Muscle layer of colon (tissue), 2 donors: ENCODE data around the gene CTNNBIP1.
"Not testable (repeated sequence)": the region's sequence is repeated elsewhere in the genome, so short reads cannot be mapped to it uniquely, and the experiment has no call there.

Experiments used
- H3K27ac ChIP-seq: one replicate; pipeline ENCODE4 v1.7.0; 2013; ENCODE audit warnings: low read depth, mild to moderate bottlenecking, low read length, moderate library complexity
- H3K27me3 ChIP-seq, 2 donors: one replicate each; pipeline ENCODE4 v1.7.0; 2013; ENCODE audit warnings: low read length in 2 of 2, mild to moderate bottlenecking in 2 of 2; ENCODE audit not compliant: insufficient read depth in 2 of 2, control insufficient read depth in 1 of 2
- H3K36me3 ChIP-seq: one replicate; pipeline ENCODE4 v1.7.0; 2013; ENCODE audit warnings: mild to moderate bottlenecking, low read length; ENCODE audit not compliant: insufficient read depth
- H3K4me1 ChIP-seq: one replicate; pipeline ENCODE4 v1.7.0; 2013; ENCODE audit warnings: mild to moderate bottlenecking, low read length; ENCODE audit not compliant: insufficient read depth
- H3K4me3 ChIP-seq, 2 donors: one replicate each; pipeline ENCODE4 v1.7.0; 2013; ENCODE audit warnings: low read length in 2 of 2, low read depth in 1 of 2, mild to moderate bottlenecking in 1 of 2, moderate library complexity in 1 of 2
- H3K9ac ChIP-seq: one replicate; pipeline ENCODE4 v1.7.0; 2013; ENCODE audit warnings: low read length
- H3K9me3 ChIP-seq: one replicate; pipeline ENCODE4 v1.7.0; 2013; ENCODE audit warnings: mild to moderate bottlenecking, low read length
- donor health status: abdominal sarcoma.
- donor health status: Adenocarcinoma of cecum.

The CTNNBIP1 gene

GRCh38 chr1:9910076-9910422, at the start of gene CTNNBIP1:
CTNNBIP1 (minus strand) TSS chr1:9910269; CDS start chr1:9872064, 38,205 bp downstream.
- Histone ChIP-seq H3K9ac (peak within 1 kb of the TSS; percentile 84), H3K4me3 (peak within 1 kb of the TSS; percentile 66 to 75), H3K36me3 (no peaks in the 10 kb centered on the region), H3K9me3 (no peaks in the 10 kb centered on the region), H3K27ac (peak within 1 kb of the TSS; percentile 73), H3K4me1 (peaks cover 9% of the 10 kb centered on the region), H3K27me3 (no peaks in the 10 kb centered on the region)

- no peak overlapping the region for H3K9ac ChIP-seq
- no peak overlapping the region for H3K4me3 ChIP-seq
- no peaks in the 10 kb centered on the region for H3K9me3 ChIP-seq
- no peaks in the 10 kb centered on the region for H3K27me3 ChIP-seq
- no peak overlapping the region for H3K27ac ChIP-seq
- H3K4me1 ChIP-seq: no peaks in the 10 kb centered on the region
- H3K36me3 ChIP-seq: no peaks in the 10 kb centered on the region
Observed at GRCh38 chr1:9957726-9958125, 47.7 kb upstream of the CTNNBIP1 start.

- Histone ChIP-seq H3K27ac (no peak overlapping the region), H3K36me3 (peaks cover 4% of the 10 kb centered on the region), H3K27me3 (no peaks in the 10 kb centered on the region), H3K4me1 (peaks cover 6% of the 10 kb centered on the region), H3K4me3 (no peak overlapping the region), H3K9me3 (no peaks in the 10 kb centered on the region), H3K9ac (no peak overlapping the region)
Observed at GRCh38 chr1:9946315-9946714, 36.2 kb upstream of the CTNNBIP1 start.

- Histone ChIP-seq H3K36me3 (peaks cover 4% of the 10 kb centered on the region), H3K9ac (peak within 1 kb of the TSS; percentile 97), H3K9me3 (no peaks in the 10 kb centered on the region), H3K4me3 (peak within 1 kb of the TSS; percentile 75 to 86), H3K27ac (peak within 1 kb of the TSS; percentile 88), H3K27me3 (no peaks in the 10 kb centered on the region), H3K4me1 (peaks cover 6% of the 10 kb centered on the region)
Observed at GRCh38 chr1:9942939-9943788, 33.1 kb upstream of the CTNNBIP1 start, which contains the start of the genes LZIC and NMNAT1. LZIC (minus strand) TSS chr1:9943391; CDS start chr1:9936619, 6,772 bp downstream. NMNAT1 (plus strand) TSS chr1:9943475; CDS start chr1:9972074, 28,599 bp downstream.

- Histone ChIP-seq H3K9me3 (no peaks in the 10 kb centered on the region), H3K9ac (peak overlapping the region; percentile 97), H3K27me3 (no peaks in the 10 kb centered on the region), H3K27ac (peak overlapping the region; percentile 88), H3K4me1 (peaks cover 6% of the 10 kb centered on the region), H3K4me3 (peak overlapping the region; percentile 75 to 86), H3K36me3 (peaks cover 2% of the 10 kb centered on the region)
Observed at GRCh38 chr1:9942399-9942938, 32.4 kb upstream of the CTNNBIP1 start.

GRCh38 chr1:9929431-9930385, 19.6 kb upstream of the CTNNBIP1 start:
- Histone ChIP-seq H3K27me3 (no peaks in the 10 kb centered on the region), H3K27ac (no peak overlapping the region)

GRCh38 chr1:9927259-9927658, 17.2 kb upstream of the CTNNBIP1 start:
- Histone ChIP-seq H3K36me3 (peaks cover 21% of the 10 kb centered on the region), H3K9ac (no peak overlapping the region), H3K4me1 (no peaks in the 10 kb centered on the region), H3K27me3 (no peaks in the 10 kb centered on the region), H3K27ac (no peak overlapping the region), H3K9me3 (no peaks in the 10 kb centered on the region), H3K4me3 (no peak overlapping the region)

More at GRCh38 chr1:9929431-9930385, 19.6 kb upstream of the CTNNBIP1 start:
- Histone ChIP-seq H3K4me1 (no peaks in the 10 kb centered on the region), H3K9me3 (no peaks in the 10 kb centered on the region), H3K9ac (no peak overlapping the region), H3K4me3 (no peak overlapping the region), H3K36me3 (peaks cover 36% of the 10 kb centered on the region)

- Histone ChIP-seq H3K4me3 (no peak overlapping the region), H3K4me1 (no peaks in the 10 kb centered on the region), H3K9ac (no peak overlapping the region), H3K9me3 (no peaks in the 10 kb centered on the region), H3K27me3 (no peaks in the 10 kb centered on the region), H3K27ac (no peak overlapping the region), H3K36me3 (no peaks in the 10 kb centered on the region)
Observed at GRCh38 chr1:9922342-9922741, 12.3 kb upstream of the CTNNBIP1 start.

- no peaks in the 10 kb centered on the region for H3K36me3 ChIP-seq
- H3K9me3 ChIP-seq: no peaks in the 10 kb centered on the region
Observed at GRCh38 chr1:9920606-9921005, 10.5 kb upstream of the CTNNBIP1 start.

GRCh38 chr1:9917901-9918300, 7.8 kb upstream of the CTNNBIP1 start:
- H3K27ac ChIP-seq: no peak overlapping the region

More at GRCh38 chr1:9920606-9921005, 10.5 kb upstream of the CTNNBIP1 start:
- no peaks in the 10 kb centered on the region for H3K4me1 ChIP-seq
- H3K27ac ChIP-seq: no peak overlapping the region
- H3K4me3 ChIP-seq: no peak overlapping the region
- H3K9ac ChIP-seq: no peak overlapping the region
- no peaks in the 10 kb centered on the region for H3K27me3 ChIP-seq

GRCh38 chr1:9917495-9917894, 7.4 kb upstream of the CTNNBIP1 start:
- H3K4me1 ChIP-seq, H3K27me3 ChIP-seq, H3K27ac ChIP-seq, H3K9ac ChIP-seq, H3K9me3 ChIP-seq, H3K36me3 ChIP-seq, H3K4me3 ChIP-seq: not testable (repeated sequence)

More at GRCh38 chr1:9917901-9918300, 7.8 kb upstream of the CTNNBIP1 start:
- Histone ChIP-seq H3K9me3 (no peaks in the 10 kb centered on the region), H3K27me3 (no peaks in the 10 kb centered on the region), H3K4me3 (no peak overlapping the region), H3K4me1 (no peaks in the 10 kb centered on the region), H3K36me3 (no peaks in the 10 kb centered on the region), H3K9ac (no peak overlapping the region)
